Mesenchymal stem cell (in vitro differentiated cells and primary cell): Measurements from ENCODE around the gene PRR20G.

Source experiments
- DNase-seq: peaks from one replicate; pipeline ENCODE4 v3.0.0-alpha.2; 2013
- H2AFZ ChIP-seq: one replicate; pipeline ENCODE4 v1.6.1; 2013; ENCODE audit warnings: low read depth, mild to moderate bottlenecking, control low read depth, inconsistent platforms, low read length, moderate library complexity
- H2AK5ac ChIP-seq: 2 replicates; pipeline ENCODE4 v1.6.1; 2013; ENCODE audit warnings: low read length, moderate library complexity, mild to moderate bottlenecking, inconsistent platforms; ENCODE audit not compliant: severe bottlenecking
- H2BK120ac ChIP-seq: one replicate; pipeline ENCODE4 v1.6.1; 2013; ENCODE audit warnings: low read depth, mild to moderate bottlenecking, inconsistent platforms, low read length, moderate library complexity
- H2BK12ac ChIP-seq, 2 experiments: one replicate each; pipeline ENCODE4 v1.6.1; 2013; ENCODE audit warnings: inconsistent platforms in 2 of 2, low read length in 2 of 2, mild to moderate bottlenecking in 2 of 2, moderate library complexity in 2 of 2, control low read depth in 1 of 2
- H2BK15ac ChIP-seq: one replicate; pipeline ENCODE4 v1.6.1; 2013; ENCODE audit warnings: mild to moderate bottlenecking, low read depth, inconsistent platforms; ENCODE audit not compliant: poor library complexity, severe bottlenecking
- H2BK5ac ChIP-seq: 2 replicates; pipeline ENCODE4 v1.6.1; 2013; ENCODE audit warnings: low read depth, mild to moderate bottlenecking, low read length, control low read depth, inconsistent platforms; ENCODE audit not compliant: poor library complexity, severe bottlenecking
- H3K14ac ChIP-seq, 2 experiments: one replicate each; pipeline ENCODE4 v1.6.1; 2013; ENCODE audit warnings: inconsistent platforms in 2 of 2, low read length in 2 of 2, control low read depth in 1 of 2, mild to moderate bottlenecking in 1 of 2, moderate library complexity in 1 of 2
- H3K18ac ChIP-seq, 2 experiments: one replicate each; pipeline ENCODE4 v1.6.1; 2013; ENCODE audit warnings: inconsistent platforms in 2 of 2, low read length in 2 of 2, control low read depth in 1 of 2, low read depth in 1 of 2, mild to moderate bottlenecking in 1 of 2
- H3K23ac ChIP-seq, 2 experiments: one replicate each; pipeline ENCODE4 v1.6.1; 2013; ENCODE audit warnings: inconsistent platforms in 2 of 2, low read length in 2 of 2, mild to moderate bottlenecking in 2 of 2, moderate library complexity in 2 of 2, control low read depth in 1 of 2
- H3K27ac ChIP-seq: 2 replicates; pipeline ENCODE4 v1.5.1; 2013; ENCODE audit warnings: mild to moderate bottlenecking, moderate library complexity, low read length, control low read depth, inconsistent platforms; ENCODE audit not compliant: poor library complexity, severe bottlenecking
- H3K27me3 ChIP-seq, 2 experiments: 2 replicates each; pipeline versions ENCODE4 v1.6.1 to v1.7.0; 2013; ENCODE audit warnings: low read length in 2 of 2, mild to moderate bottlenecking in 2 of 2, moderate library complexity in 2 of 2, control low read depth in 1 of 2, inconsistent platforms in 1 of 2; ENCODE audit not compliant: control insufficient read depth in 1 of 2, insufficient read depth in 1 of 2
- H3K36me3 ChIP-seq, 2 experiments: 2 replicates each; pipeline versions ENCODE4 v1.6.1 to v1.7.0; 2013; ENCODE audit warnings: low read length in 2 of 2, control low read depth in 1 of 2, inconsistent platforms in 1 of 2, low read depth in 1 of 2, mild to moderate bottlenecking in 1 of 2; ENCODE audit not compliant: insufficient read depth in 2 of 2, control insufficient read depth in 1 of 2
- H3K4ac ChIP-seq, 2 experiments: one replicate each; pipeline ENCODE4 v1.6.1; 2013; ENCODE audit warnings: inconsistent platforms in 2 of 2, low read length in 2 of 2, mild to moderate bottlenecking in 2 of 2, moderate library complexity in 2 of 2, control low read depth in 1 of 2, low read depth in 1 of 2
- H3K4me1 ChIP-seq: 2 replicates; pipeline ENCODE4 v1.6.1; 2013; ENCODE audit warnings: low read depth, low read length, control low read depth; ENCODE audit not compliant: control insufficient read depth, insufficient read depth
- H3K4me2 ChIP-seq: 2 replicates; pipeline ENCODE4 v1.6.1; 2013; ENCODE audit warnings: low read length, mild to moderate bottlenecking, inconsistent platforms; ENCODE audit not compliant: poor library complexity, severe bottlenecking
- H3K4me3 ChIP-seq, 2 experiments: 2 replicates each; pipeline versions ENCODE4 v1.5.1 to v1.7.0; 2013; ENCODE audit warnings: low read length in 2 of 2, mild to moderate bottlenecking in 2 of 2, control low read depth in 1 of 2, low read depth in 1 of 2; ENCODE audit not compliant: insufficient read depth in 1 of 2
- H3K79me1 ChIP-seq: replicated peaks from 2 replicates; pipeline ENCODE4 v1.6.1; 2013; ENCODE audit warnings: mild to moderate bottlenecking, control low read depth, low read length, inconsistent platforms; ENCODE audit not compliant: poor library complexity, severe bottlenecking
- H3K9ac ChIP-seq: 2 replicates; pipeline ENCODE4 v1.7.0; 2013; ENCODE audit warnings: mild to moderate bottlenecking, low read length, moderate library complexity
- H3K9me3 ChIP-seq: 2 replicates; pipeline ENCODE4 v1.7.0; 2013; ENCODE audit warnings: mild to moderate bottlenecking, low read length; ENCODE audit not compliant: control insufficient read depth
- H4K8ac ChIP-seq: one replicate; pipeline ENCODE4 v1.6.1; 2013; ENCODE audit warnings: inconsistent platforms, mild to moderate bottlenecking, low read length, moderate library complexity
- H4K91ac ChIP-seq: one replicate; pipeline ENCODE4 v1.6.1; 2013; ENCODE audit warnings: mild to moderate bottlenecking, low read length, inconsistent platforms
- WGBS: methylation state at CpG from one replicate; pipeline ENCODE4 v1.1.7; 2013; ENCODE audit warnings: mixed read lengths; 5-methylcytosine and 5-hydroxymethylcytosine counted together

Gene PRR20G

DNA sequence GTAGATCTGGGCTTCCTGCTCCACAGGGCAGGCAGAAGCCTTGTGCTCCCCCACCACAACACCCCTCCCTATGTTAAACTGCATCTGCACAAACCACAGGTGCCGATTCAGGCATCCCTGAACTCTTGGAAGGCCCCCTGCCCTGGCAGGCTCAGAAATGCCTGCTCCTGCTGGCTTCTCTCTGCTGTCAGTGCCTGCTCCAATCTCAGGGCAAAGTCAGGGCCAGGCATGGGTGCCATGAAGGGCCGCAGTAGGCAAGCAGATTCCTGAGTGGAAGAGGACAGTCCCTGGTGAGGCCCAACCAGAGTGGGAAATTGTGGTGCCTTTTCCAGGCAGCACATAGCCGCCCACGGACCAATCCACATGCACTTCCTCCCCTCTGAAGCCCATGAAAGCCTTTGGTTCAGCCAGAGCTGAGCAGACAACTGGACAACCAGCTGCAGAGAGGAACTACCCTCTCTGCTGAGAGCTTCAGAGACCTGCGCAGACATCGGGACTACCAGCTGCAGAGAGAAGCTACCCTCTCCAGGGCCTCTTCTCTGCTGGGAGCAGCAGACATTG, 13.6 kb downstream of the PRR20G start:
- 66% methylated on average over 6 of the region's 6 CpGs for WGBS
- Histone ChIP-seq H2BK5ac (no peak overlapping the region), H2BK15ac (no peak overlapping the region), H3K18ac (no peak overlapping the region), H2AK5ac (no peak overlapping the region), H3K9me3 (peaks cover 17% of the 10 kb centered on the region), H4K8ac (no peak overlapping the region), H3K79me1 (no peaks in the 10 kb centered on the region), H3K4me1 (peaks cover 1% of the 10 kb centered on the region), H3K27ac (no peak overlapping the region), H2BK120ac (no peak overlapping the region), H3K23ac (no peak overlapping the region), H3K4ac (no peak overlapping the region), H3K9ac (no peak overlapping the region), H3K4me2 (no peak overlapping the region), H2BK12ac (no peak overlapping the region), H4K91ac (no peak overlapping the region), H3K4me3 (no peak overlapping the region), H3K27me3 (no peaks in the 10 kb centered on the region), H3K36me3 (no peaks in the 10 kb centered on the region), H3K14ac (no peak overlapping the region), H2AFZ (no peak overlapping the region)
- DNase-seq: no peak

DNA sequence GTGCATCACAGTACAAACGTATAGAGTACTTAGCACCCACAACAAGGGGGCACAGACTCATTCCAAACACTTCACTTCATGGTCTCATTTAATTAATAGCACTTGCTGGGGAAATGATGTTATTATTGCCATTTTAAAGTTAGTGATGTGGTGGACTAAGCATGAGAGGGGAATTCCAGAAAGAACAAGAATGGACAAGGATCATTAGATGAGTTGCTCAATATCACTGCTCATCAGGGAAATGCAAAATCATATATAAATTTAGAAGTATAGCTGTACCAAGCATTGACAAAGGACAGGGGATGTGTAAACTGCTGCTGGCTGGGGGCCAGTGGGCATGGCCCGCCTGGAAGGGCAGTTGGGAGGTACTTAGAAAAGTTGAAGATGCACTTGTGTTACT, 14.6 kb downstream of the PRR20G start:
- Histone ChIP-seq H3K9me3 (peaks cover 22% of the 10 kb centered on the region), H4K91ac (no peak overlapping the region), H3K27me3 (peaks cover 0 to under 1% of the 10 kb centered on the region in 2 experiments), H2BK15ac (no peak overlapping the region), H3K4ac (no peak overlapping the region), H3K36me3 (no peaks in the 10 kb centered on the region), H3K4me1 (peaks cover 1% of the 10 kb centered on the region), H3K4me3 (no peak overlapping the region), H2BK120ac (no peak overlapping the region), H3K79me1 (no peaks in the 10 kb centered on the region), H2AK5ac (no peak overlapping the region), H2BK5ac (no peak overlapping the region), H3K23ac (no peak overlapping the region), H4K8ac (no peak overlapping the region), H3K9ac (no peak overlapping the region), H3K14ac (no peak overlapping the region), H3K18ac (no peak overlapping the region), H3K27ac (no peak overlapping the region), H2BK12ac (no peak overlapping the region), H2AFZ (no peak overlapping the region), H3K4me2 (no peak overlapping the region)
- 42% methylated on average over 2 of the region's 2 CpGs for WGBS
- no peak for DNase-seq

DNA sequence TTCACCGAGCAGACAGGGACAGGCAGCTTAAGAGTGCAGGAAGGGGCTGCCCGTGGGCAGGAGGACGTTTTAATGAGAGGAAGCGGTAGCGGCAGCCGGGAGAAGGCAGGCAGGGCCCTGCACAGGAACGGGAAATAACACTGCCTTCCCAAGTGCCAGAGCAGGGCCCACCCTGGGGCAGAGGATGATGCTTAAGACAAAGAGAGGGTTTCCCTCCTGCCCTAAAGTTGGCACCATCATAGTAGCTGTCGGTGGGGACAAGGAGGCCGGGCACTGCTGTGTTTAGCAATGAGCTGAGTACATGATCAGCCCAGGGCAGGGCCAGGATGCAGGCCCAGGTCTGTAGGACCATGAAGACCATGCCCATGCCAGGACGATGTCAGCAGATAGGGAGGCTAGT, 21.7 kb downstream of the PRR20G start:
- peaks cover 0 to 43% of the 10 kb centered on the region in 2 experiments for H3K27me3 ChIP-seq
- peaks cover 19% of the 10 kb centered on the region for H3K9me3 ChIP-seq
- no peak overlapping the region for H2AFZ ChIP-seq
- no peak overlapping the region for H3K4ac ChIP-seq
- no peak overlapping the region for H3K9ac ChIP-seq
- no peak overlapping the region for H4K91ac ChIP-seq
- DNase-seq: no peak
- no peak overlapping the region for H4K8ac ChIP-seq
- H3K18ac ChIP-seq: no peak overlapping the region
- 81% methylated on average over 10 of the region's 10 CpGs for WGBS
- no peak overlapping the region for H3K4me2 ChIP-seq
- no peak overlapping the region for H2BK15ac ChIP-seq
- no peak overlapping the region for H3K27ac ChIP-seq
- no peak overlapping the region for H3K4me3 ChIP-seq
- H3K36me3 ChIP-seq: no peaks in the 10 kb centered on the region
- no peak overlapping the region for H2BK12ac ChIP-seq
- H2BK120ac ChIP-seq: no peak overlapping the region
- no peak overlapping the region for H2AK5ac ChIP-seq
- no peaks in the 10 kb centered on the region for H3K79me1 ChIP-seq
- no peak overlapping the region for H3K14ac ChIP-seq
- H3K4me1 ChIP-seq: no peaks in the 10 kb centered on the region
- no peak overlapping the region for H3K23ac ChIP-seq
- no peak overlapping the region for H2BK5ac ChIP-seq

DNA sequence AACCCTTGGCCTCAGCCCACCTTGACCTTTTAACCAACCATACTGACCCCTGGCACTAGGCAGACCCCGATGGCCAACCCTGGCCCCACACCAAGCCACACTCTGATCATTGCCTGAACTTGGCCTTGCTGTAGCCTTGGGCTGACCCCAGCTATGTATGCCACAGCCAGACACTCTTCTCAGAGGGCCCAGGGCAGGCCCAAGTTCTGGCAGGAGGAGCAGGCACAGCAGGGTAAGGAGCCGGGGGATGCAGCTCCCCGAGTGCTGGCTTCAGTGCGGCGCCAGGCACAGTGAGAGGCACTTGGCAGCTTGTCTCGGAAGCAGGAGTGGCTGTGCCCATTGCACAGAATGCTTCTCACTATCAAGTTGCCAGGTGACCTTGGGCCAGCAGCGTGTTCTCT, 22.3 kb downstream of the PRR20G start:
- H4K91ac ChIP-seq: no peak overlapping the region
- H2AK5ac ChIP-seq: no peak overlapping the region
- peaks cover 19% of the 10 kb centered on the region for H3K9me3 ChIP-seq
- no peak overlapping the region for H4K8ac ChIP-seq
- H3K4me3 ChIP-seq: no peak overlapping the region
- H2AFZ ChIP-seq: no peak overlapping the region
- no peak overlapping the region for H3K4ac ChIP-seq
- DNase-seq: no peak
- no peak overlapping the region for H3K27ac ChIP-seq
- no peak overlapping the region for H2BK5ac ChIP-seq
- no peaks in the 10 kb centered on the region for H3K36me3 ChIP-seq
- no peak overlapping the region for H3K18ac ChIP-seq
- H2BK120ac ChIP-seq: no peak overlapping the region
- H3K27me3 ChIP-seq: peaks cover 0 to 48% of the 10 kb centered on the region in 2 experiments
- 88% methylated on average over 7 of the region's 7 CpGs for WGBS
- no peaks in the 10 kb centered on the region for H3K79me1 ChIP-seq
- no peak overlapping the region for H2BK12ac ChIP-seq
- H3K23ac ChIP-seq: no peak overlapping the region
- no peak overlapping the region for H3K9ac ChIP-seq
- no peaks in the 10 kb centered on the region for H3K4me1 ChIP-seq
- no peak overlapping the region for H3K4me2 ChIP-seq
- no peak overlapping the region for H3K14ac ChIP-seq
- no peak overlapping the region for H2BK15ac ChIP-seq
